Bronchial epithelial cell (primary cell): ENCODE data around the gene DFFA. TPM values are rescaled to one million over a fixed set of nuclear protein-coding genes. Genes with fewer than 3 reads are reported as not detected.

ENCODE experiments used
- DNase-seq: peaks from one replicate; pipeline ENCODE4 v3.0.0-alpha.2; 2010; ENCODE audit warnings: low read depth
- FAIRE-seq: peaks from 2 replicates; lab custom pipeline; 2011; peaks lifted over from hg19 to GRCh38; lab: Jason Lieb, UNC
- H3K27me3 ChIP-seq: 2 replicates; pipeline ENCODE4 v1.5.1; 2011; ENCODE audit warnings: low read length; ENCODE audit not compliant: control insufficient read depth, insufficient read depth
- H3K36me3 ChIP-seq: 2 replicates; pipeline ENCODE4 v1.5.1; 2011; ENCODE audit warnings: low read length; ENCODE audit not compliant: control insufficient read depth, insufficient read depth
- H3K4me3 ChIP-seq: 2 replicates; pipeline ENCODE4 v1.5.1; 2011; ENCODE audit warnings: mild to moderate bottlenecking, low read depth, low read length, control low read depth
- total RNA-seq: library from RNA; depleted of rRNA; stranded (reverse); fragments of >200 nt; gene quantifications from 2 replicates; pipeline ENCODE4 v1.2.1, GENCODE V29; 2014
- TF ChIP-seq, protein P1 (sequence below): IDR thresholded peaks from 2 replicates; pipeline ENCODE4 v1.5.1; 2011; ENCODE audit warnings: mild to moderate bottlenecking, moderate library complexity, low read length, control low read depth, inconsistent platforms; ENCODE audit not compliant: insufficient read depth, severe bottlenecking

Gene DFFA
- total RNA-seq, 1 donor from 2014 or later, result 55.5 TPM

DNA sequence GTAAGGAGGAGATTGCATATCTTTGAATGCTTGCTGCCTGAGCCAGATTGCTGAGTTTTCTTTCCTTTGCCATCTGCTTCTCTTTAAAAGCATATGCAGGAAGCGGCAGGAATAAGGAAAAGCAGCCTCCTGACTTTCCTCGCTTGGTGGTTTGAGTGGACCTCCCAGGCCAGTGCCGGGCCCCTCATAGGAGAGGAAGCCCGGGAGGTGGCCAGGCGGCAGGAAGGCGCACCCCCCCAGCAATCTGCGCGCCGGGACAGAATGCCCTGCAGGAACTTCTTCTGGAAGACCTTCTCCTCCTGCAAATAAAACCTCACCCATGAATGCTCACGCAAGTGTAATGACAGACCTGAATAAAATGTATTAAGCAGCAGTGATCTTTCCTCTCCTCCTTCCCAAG is 21.0 kb downstream of the DFFA start:
- no peak overlapping the region for H3K4me3 ChIP-seq
- FAIRE-seq (no peak), DNase-seq (no peak)
- TF ChIP-seq, protein P1, sequence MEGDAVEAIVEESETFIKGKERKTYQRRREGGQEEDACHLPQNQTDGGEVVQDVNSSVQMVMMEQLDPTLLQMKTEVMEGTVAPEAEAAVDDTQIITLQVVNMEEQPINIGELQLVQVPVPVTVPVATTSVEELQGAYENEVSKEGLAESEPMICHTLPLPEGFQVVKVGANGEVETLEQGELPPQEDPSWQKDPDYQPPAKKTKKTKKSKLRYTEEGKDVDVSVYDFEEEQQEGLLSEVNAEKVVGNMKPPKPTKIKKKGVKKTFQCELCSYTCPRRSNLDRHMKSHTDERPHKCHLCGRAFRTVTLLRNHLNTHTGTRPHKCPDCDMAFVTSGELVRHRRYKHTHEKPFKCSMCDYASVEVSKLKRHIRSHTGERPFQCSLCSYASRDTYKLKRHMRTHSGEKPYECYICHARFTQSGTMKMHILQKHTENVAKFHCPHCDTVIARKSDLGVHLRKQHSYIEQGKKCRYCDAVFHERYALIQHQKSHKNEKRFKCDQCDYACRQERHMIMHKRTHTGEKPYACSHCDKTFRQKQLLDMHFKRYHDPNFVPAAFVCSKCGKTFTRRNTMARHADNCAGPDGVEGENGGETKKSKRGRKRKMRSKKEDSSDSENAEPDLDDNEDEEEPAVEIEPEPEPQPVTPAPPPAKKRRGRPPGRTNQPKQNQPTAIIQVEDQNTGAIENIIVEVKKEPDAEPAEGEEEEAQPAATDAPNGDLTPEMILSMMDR, result no peak
- no peaks in the 10 kb centered on the region for H3K36me3 ChIP-seq
- H3K27me3 ChIP-seq, result no peaks in the 10 kb centered on the region

GRCh38 chr1:10450836-10451235 is 21.5 kb downstream of the DFFA start:
- FAIRE-seq (no peak), DNase-seq (no peak)
- Histone ChIP-seq H3K4me3 (no peak overlapping the region), H3K36me3 (no peaks in the 10 kb centered on the region), H3K27me3 (no peaks in the 10 kb centered on the region)
- TF ChIP-seq, protein P1, result no peak

- FAIRE-seq (no peak), DNase-seq (no peak)
- H3K36me3 ChIP-seq, result no peaks in the 10 kb centered on the region
- no peak overlapping the region for H3K4me3 ChIP-seq
- no peaks in the 10 kb centered on the region for H3K27me3 ChIP-seq
- TF ChIP-seq, protein P1, result no peak
These were observed 22.0 kb downstream of the DFFA start for GRCh38 chr1:10450156-10450814.

DNA sequence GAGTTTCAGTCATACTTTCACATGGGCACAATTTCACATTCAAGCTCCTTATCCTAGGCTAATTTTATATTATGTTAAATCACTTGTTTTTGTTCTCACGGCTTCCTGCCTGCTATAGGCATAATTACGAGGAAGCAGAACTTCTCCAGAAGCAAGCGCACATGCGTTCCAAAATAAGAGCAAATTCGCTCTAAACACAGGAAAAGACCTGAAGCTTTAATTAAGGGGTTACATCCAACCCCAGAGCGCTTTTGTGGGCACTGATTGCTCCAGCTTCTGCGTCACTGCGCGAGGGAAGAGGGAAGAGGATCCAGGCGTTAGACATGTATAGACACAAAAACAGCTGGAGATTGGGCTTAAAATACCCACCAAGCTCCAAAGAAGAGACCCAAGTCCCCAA is 22.6 kb downstream of the DFFA start, which contains the start of gene CORT:
Gene CORT (plus strand): TSS at position 281 of the 400 bp plus-strand sequence. CDS start 193 bp downstream, outside the sequence.
- Histone ChIP-seq H3K27me3 (no peaks in the 10 kb centered on the region), H3K36me3 (no peaks in the 10 kb centered on the region), H3K4me3 (no peak within 1 kb of the TSS)
- DNase-seq (no peak), FAIRE-seq (no peak)
- TF ChIP-seq, protein P1, result no peak

- no peaks in the 10 kb centered on the region for H3K27me3 ChIP-seq
- H3K36me3 ChIP-seq, result no peaks in the 10 kb centered on the region
- TF ChIP-seq, protein P1, result no peak
- FAIRE-seq (no peak), DNase-seq (no peak)
- no peak overlapping the region for H3K4me3 ChIP-seq
These were observed 25.4 kb downstream of the DFFA start for GRCh38 chr1:10446790-10447422.
